Non-pigmented ciliary epithelial cell (primary cell): ENCODE measurements around the gene RPL9.
"Not testable (repeated sequence)": the region's sequence is repeated elsewhere in the genome, so short reads cannot be mapped to it uniquely, and the experiment has no call there.

Experiments
- DNase-seq: peaks from one replicate; pipeline ENCODE4 v3.0.0-alpha.2; 2010; ENCODE audit warnings: low read depth

The RPL9 gene

GRCh38 chr4:39425297-39425696, 33.4 kb downstream of the RPL9 start:
- DNase-seq: not testable (repeated sequence)

DNA sequence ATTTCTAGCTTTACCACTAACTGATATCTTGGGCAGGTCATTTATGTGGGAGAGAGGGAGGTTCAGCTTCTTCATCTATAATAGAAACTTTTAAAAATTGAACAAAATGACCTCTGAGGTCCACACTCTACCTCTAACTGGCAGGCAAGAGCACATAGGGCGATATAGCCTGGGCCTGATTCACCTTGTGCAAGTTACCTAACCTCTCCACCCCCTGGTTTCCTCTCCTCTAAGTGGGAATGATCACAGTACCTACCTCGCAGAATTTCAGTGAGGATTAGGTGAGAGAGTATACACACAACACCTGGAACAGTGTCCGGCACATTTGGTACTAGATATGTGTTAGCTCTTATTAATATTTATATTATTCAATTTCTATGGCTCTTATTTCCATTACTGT, 36.5 kb downstream of the RPL9 start:
- DNase-seq: no peak

DNA sequence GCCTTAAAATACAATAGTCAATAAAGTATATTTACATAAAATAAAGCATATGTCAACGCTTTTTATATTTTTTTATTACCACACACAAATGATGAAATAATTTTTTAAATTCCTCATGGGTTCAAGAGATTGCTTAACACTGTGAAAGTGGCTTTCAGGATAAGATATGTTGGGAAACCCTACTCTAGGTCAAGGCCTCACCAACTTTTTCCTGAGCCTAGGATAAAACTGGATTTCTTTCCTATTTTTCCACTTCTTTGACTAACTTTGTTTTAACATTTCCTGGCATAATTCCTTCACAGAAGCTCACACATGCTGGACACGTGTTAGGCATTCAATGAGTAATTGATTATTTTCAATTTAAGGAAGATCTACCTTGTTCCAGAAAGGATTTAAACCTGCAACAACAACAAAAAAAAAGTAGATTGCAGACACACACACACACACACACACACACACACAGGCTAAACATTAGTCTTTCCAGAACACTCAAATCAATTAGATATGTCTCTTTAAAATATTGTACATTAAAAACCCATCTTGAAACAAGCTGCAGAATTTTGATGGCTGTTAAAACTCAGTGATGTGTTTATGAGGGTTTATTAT, 42.9 kb downstream of the RPL9 start:
- no peak for DNase-seq

GRCh38 chr4:39411561-39411960, 47.2 kb downstream of the RPL9 start:
- DNase-seq: not testable (repeated sequence)

DNA sequence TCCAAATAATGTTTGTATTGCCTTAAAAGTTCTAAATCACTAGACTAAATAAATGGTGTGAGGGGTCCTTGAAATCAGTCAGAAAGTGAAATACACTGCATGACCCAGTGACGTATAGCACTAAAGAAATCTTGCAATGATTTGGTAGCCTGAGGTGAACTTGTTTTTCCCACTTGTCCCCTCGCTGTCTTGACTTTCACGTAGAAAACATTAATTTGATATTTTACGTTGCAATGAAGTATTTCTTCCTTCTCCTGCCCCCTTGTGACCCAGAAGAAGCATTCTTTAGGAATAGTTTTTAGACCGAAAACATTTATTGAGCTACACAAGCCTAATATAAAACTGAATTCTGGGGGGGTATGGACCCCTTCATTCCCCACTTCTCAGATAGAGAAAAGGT, 48.3 kb downstream of the RPL9 start:
- no peak for DNase-seq

DNA sequence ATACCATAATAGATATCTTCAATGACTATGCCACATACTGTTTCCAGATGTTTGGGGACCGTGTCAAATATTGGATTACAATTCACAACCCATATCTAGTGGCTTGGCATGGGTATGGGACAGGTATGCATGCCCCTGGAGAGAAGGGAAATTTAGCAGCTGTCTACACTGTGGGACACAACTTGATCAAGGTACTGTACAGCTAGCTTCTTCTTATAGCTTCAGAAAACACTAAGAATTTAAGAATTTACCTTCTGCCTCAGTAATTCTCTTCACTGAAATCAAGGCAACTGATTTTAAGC, 51.2 kb downstream of the RPL9 start:
- no peak for DNase-seq

- no peak for DNase-seq
Observed at GRCh38 chr4:39406763-39407583, 51.7 kb downstream of the RPL9 start, which contains the start of gene KLB. KLB (plus strand) TSS chr4:39406930; CDS start chr4:39406950, 20 bp downstream.
